ENCODE measurements around the gene CAMK2N1. TPM values are rescaled to one million over a fixed set of nuclear protein-coding genes. Genes with fewer than 3 reads are reported as not detected.
A peak's percentile ranks its signal among the peaks of the same experiment; 100 is the strongest.

Gene CAMK2N1
- total RNA-seq, 1 donor = 0.36 TPM

DNA sequence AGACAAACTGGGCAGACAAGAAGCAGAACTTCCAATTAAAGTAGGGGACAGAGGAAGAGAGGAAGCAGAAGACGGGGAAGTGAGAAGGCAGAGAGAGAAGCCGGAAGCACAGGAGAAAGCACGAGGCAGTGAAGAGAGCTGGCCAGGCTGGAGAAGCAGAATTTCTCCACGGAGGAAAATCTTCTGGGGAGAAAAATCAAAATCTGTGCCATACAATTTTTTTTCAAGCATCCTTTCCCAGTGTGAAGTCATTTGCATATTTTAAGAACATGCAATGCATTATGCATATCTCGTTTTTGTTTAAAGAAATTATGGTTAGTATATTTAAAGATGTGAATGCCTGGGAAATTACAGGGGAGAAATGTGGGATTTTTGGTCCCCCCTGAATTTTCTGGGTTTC lies 7.3 kb upstream of the CAMK2N1 start:
- TF ChIP-seq, protein P1, sequence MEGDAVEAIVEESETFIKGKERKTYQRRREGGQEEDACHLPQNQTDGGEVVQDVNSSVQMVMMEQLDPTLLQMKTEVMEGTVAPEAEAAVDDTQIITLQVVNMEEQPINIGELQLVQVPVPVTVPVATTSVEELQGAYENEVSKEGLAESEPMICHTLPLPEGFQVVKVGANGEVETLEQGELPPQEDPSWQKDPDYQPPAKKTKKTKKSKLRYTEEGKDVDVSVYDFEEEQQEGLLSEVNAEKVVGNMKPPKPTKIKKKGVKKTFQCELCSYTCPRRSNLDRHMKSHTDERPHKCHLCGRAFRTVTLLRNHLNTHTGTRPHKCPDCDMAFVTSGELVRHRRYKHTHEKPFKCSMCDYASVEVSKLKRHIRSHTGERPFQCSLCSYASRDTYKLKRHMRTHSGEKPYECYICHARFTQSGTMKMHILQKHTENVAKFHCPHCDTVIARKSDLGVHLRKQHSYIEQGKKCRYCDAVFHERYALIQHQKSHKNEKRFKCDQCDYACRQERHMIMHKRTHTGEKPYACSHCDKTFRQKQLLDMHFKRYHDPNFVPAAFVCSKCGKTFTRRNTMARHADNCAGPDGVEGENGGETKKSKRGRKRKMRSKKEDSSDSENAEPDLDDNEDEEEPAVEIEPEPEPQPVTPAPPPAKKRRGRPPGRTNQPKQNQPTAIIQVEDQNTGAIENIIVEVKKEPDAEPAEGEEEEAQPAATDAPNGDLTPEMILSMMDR (IDR thresholded peaks at IDR 0.05; ENCODE audit: extremely low read depth, low read depth, low read length) = no peak
- peaks cover 4% of the 10 kb centered on the region for H4K20me1 ChIP-seq (ENCODE audit: insufficient read depth, low read length)
- peaks cover 29% of the 10 kb centered on the region for H3K4me1 ChIP-seq (ENCODE audit: insufficient read depth, low read length)
- no peak overlapping the region for H2AFZ ChIP-seq (ENCODE audit: low read length)
- no peaks in the 10 kb centered on the region for H3K9me3 ChIP-seq (ENCODE audit: low read depth, low read length)
- H3K4me2 ChIP-seq (ENCODE audit: insufficient read depth, low read length) = no peak overlapping the region
- no peaks in the 10 kb centered on the region for H3K79me2 ChIP-seq (ENCODE audit: insufficient read depth, low read length)
- no peak overlapping the region for H3K4me3 ChIP-seq (ENCODE audit: insufficient read depth, low read length)
- H3K27ac ChIP-seq (ENCODE audit: low read depth, low read length) = no peak overlapping the region
- H3K36me3 ChIP-seq (ENCODE audit: insufficient read depth, low read length) = no peaks in the 10 kb centered on the region
- peaks cover 14% of the 10 kb centered on the region for H3K27me3 ChIP-seq (ENCODE audit: insufficient read depth, low read length)
- peak; percentile 21 for DNase-seq (ENCODE audit: insufficient read length, low spot score, missing footprints)

DNA sequence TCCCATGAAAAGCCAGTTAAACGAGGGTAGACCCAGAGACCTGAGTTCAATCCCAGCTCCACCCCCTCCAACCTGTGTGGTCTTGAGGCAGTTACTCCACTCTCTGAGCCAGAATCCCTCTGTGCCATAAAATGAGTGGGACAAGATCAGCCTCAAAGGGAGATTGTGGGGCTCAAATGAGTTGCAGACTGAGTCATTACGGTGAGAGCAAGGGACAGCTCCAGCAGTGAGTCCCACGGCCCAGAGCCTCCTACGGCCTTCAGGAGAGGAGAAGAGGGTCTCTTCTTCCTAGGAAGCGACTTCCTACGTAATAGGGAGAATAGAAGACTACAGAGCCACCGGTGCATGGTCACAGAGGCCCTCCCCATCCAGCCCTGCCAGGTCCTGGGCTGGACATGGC lies 6.7 kb upstream of the CAMK2N1 start:
- Histone ChIP-seq H3K4me2 (ENCODE audit: insufficient read depth, low read length) (no peak overlapping the region), H3K27me3 (ENCODE audit: insufficient read depth, low read length) (peaks cover 18% of the 10 kb centered on the region), H3K27ac (ENCODE audit: low read depth, low read length) (no peak overlapping the region), H3K4me1 (ENCODE audit: insufficient read depth, low read length) (peaks cover 29% of the 10 kb centered on the region), H3K36me3 (ENCODE audit: insufficient read depth, low read length) (no peaks in the 10 kb centered on the region), H2AFZ (ENCODE audit: low read length) (no peak overlapping the region), H3K79me2 (ENCODE audit: insufficient read depth, low read length) (no peaks in the 10 kb centered on the region), H3K4me3 (ENCODE audit: insufficient read depth, low read length) (no peak overlapping the region), H4K20me1 (ENCODE audit: insufficient read depth, low read length) (peaks cover 4% of the 10 kb centered on the region), H3K9me3 (ENCODE audit: low read depth, low read length) (no peaks in the 10 kb centered on the region)
- DNase-seq (ENCODE audit: insufficient read length, low spot score, missing footprints) = no peak
- TF ChIP-seq, protein P1 (IDR thresholded peaks at IDR 0.05; ENCODE audit: extremely low read depth, low read depth, low read length) = no peak

DNA sequence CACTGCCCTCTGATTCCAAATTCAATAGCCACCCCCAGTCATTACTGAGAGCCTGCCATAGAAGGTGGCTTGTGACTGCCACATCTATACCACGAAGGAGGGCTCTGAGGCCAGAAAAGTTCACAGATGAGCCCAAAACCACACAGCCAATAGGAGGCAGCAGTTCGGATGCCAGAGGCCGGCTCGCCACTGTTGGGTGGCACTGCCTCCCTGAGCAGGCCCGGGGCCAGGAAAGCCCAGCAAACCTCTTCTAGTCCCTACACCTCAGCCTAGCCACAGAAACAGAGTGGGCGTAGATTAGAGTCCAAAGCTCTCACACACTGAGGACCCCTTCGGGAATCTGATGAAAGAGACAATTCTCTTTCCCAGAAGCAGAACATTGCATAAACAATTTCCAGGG lies 5.9 kb upstream of the CAMK2N1 start:
- H3K27me3 ChIP-seq (ENCODE audit: insufficient read depth, low read length) = peaks cover 27% of the 10 kb centered on the region
- H3K4me1 ChIP-seq (ENCODE audit: insufficient read depth, low read length) = peaks cover 29% of the 10 kb centered on the region
- TF ChIP-seq, protein P1 (IDR thresholded peaks at IDR 0.05; ENCODE audit: extremely low read depth, low read depth, low read length) = no peak
- H3K4me2 ChIP-seq (ENCODE audit: insufficient read depth, low read length) = no peak overlapping the region
- no peak overlapping the region for H2AFZ ChIP-seq (ENCODE audit: low read length)
- peak; percentile 41 for DNase-seq (ENCODE audit: insufficient read length, low spot score, missing footprints)
- no peaks in the 10 kb centered on the region for H3K36me3 ChIP-seq (ENCODE audit: insufficient read depth, low read length)
- H3K4me3 ChIP-seq (ENCODE audit: insufficient read depth, low read length) = no peak overlapping the region
- H3K79me2 ChIP-seq (ENCODE audit: insufficient read depth, low read length) = no peaks in the 10 kb centered on the region
- H3K9me3 ChIP-seq (ENCODE audit: low read depth, low read length) = no peaks in the 10 kb centered on the region
- peaks cover 4% of the 10 kb centered on the region for H4K20me1 ChIP-seq (ENCODE audit: insufficient read depth, low read length)
- no peak overlapping the region for H3K27ac ChIP-seq (ENCODE audit: low read depth, low read length)

DNA sequence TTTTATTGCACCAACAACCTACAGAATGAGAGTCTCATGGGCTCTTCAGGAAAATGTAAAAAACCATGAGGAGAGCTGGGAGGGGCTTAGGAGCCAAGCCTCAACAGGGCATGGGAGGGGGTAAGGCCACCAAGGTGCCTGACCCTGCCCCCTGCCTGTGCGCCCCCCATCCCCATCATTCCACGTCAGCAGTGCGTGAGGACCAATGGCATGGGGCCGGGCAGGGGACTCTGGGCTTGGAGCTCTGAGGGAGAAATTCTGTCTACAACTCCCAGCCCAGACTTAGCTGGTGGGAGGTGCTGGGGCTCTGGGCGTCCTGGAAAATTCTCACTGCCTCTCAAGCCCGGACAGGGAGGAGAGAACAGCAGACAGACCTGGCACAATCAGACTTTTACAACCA lies 5.2 kb upstream of the CAMK2N1 start:
- DNase-seq (ENCODE audit: insufficient read length, low spot score, missing footprints) = peak; percentile 47
- Histone ChIP-seq H3K27ac (ENCODE audit: low read depth, low read length) (no peak overlapping the region), H3K36me3 (ENCODE audit: insufficient read depth, low read length) (no peaks in the 10 kb centered on the region), H3K27me3 (ENCODE audit: insufficient read depth, low read length) (peaks cover 32% of the 10 kb centered on the region), H3K9me3 (ENCODE audit: low read depth, low read length) (no peaks in the 10 kb centered on the region), H3K4me1 (ENCODE audit: insufficient read depth, low read length) (peaks cover 26% of the 10 kb centered on the region), H3K79me2 (ENCODE audit: insufficient read depth, low read length) (no peaks in the 10 kb centered on the region), H3K4me3 (ENCODE audit: insufficient read depth, low read length) (no peak overlapping the region), H3K4me2 (ENCODE audit: insufficient read depth, low read length) (no peak overlapping the region), H2AFZ (ENCODE audit: low read length) (no peak overlapping the region), H4K20me1 (ENCODE audit: insufficient read depth, low read length) (peaks cover 4% of the 10 kb centered on the region)
- TF ChIP-seq, protein P1 (IDR thresholded peaks at IDR 0.05; ENCODE audit: extremely low read depth, low read depth, low read length) = no peak
